Body of pancreas (tissue), 4 donors: ENCODE results near the gene RAPH1.

Source experiments
- POLR2A ChIP-seq, 3 donors: fragments of 450-650 bp; IDR thresholded peaks; one replicate each; pipeline ENCODE4 v1.6.1; 2016; ENCODE audit warnings: antibody characterized with exemption in 3 of 3, mild to moderate bottlenecking in 2 of 3
- TF ChIP-seq, protein P1 (sequence below), 7 experiments: fragments of 450-650 bp in 4 of 7; fragments of 200-600 bp in 3 of 7; sonication (generic) in 3 of 7; IDR thresholded peaks; one replicate each; pipeline ENCODE4 v1.5.1; 2016 to 2019; ENCODE audit warnings: antibody characterized with exemption in 7 of 7

DNA sequence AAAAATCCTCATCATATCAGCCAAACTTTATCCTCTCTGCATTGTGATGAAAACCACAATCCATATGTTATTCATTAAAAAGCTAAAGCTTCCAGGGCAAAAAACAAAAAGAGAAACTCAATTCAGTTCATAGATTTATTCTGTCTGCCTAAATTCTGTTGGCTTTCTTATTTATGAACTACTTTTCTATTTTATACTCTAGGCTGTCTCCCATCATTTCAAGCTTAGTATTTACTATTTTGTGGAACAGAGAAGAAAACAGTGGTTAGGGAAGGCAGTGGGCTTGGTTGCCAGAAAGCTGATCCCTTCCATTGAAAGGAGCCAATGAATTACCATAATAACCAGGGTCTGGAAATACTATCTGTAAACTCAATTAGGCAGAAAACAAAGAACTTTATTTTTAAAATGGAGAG is 71.8 kb downstream of the RAPH1 start:
- TF ChIP-seq, protein P1, sequence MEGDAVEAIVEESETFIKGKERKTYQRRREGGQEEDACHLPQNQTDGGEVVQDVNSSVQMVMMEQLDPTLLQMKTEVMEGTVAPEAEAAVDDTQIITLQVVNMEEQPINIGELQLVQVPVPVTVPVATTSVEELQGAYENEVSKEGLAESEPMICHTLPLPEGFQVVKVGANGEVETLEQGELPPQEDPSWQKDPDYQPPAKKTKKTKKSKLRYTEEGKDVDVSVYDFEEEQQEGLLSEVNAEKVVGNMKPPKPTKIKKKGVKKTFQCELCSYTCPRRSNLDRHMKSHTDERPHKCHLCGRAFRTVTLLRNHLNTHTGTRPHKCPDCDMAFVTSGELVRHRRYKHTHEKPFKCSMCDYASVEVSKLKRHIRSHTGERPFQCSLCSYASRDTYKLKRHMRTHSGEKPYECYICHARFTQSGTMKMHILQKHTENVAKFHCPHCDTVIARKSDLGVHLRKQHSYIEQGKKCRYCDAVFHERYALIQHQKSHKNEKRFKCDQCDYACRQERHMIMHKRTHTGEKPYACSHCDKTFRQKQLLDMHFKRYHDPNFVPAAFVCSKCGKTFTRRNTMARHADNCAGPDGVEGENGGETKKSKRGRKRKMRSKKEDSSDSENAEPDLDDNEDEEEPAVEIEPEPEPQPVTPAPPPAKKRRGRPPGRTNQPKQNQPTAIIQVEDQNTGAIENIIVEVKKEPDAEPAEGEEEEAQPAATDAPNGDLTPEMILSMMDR (IDR thresholded peaks at IDR 0.05), result no peak
- TF ChIP-seq POLR2A (IDR thresholded peaks at IDR 0.05), result no peak
